ENCODE data around the gene PHLDA3. TPM values are rescaled to one million over a fixed set of nuclear protein-coding genes. Genes with fewer than 3 reads are reported as not detected.
A peak's percentile ranks its signal among the peaks of the same experiment; 100 is the strongest.

PHLDA3 gene
- total and polyA plus RNA-seq, 11 donors, result 15.2 to 48.1 (median 28.5) TPM

DNA sequence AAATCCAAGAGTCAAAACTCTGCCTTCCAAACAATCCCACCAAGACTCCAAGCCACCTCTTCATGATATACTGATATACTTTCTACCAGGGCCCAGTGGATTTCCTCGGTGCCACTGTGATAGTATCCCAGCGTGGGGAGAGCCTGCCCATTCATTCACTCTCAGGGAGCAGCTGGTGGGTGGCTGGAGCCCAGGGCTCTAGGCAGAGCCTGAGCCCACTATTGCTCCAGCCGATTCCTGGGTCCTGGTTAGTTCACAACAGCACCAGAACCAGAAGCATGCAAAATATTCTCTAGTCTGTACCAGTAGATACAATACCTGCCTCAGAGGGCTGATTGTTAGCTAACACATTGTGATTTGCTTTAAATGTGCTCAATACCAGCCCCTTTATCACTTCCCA is 37.1 kb upstream of the PHLDA3 start:
- no peaks in the 10 kb centered on the region for H3K9me3 ChIP-seq
- H3K36me3 ChIP-seq, result no peaks in the 10 kb centered on the region
- H3K27me3 ChIP-seq, result no peaks in the 10 kb centered on the region
- intact Hi-C loops (cut with DNase I), result no loop called here
- peaks cover 0 to 71% (median 56%) of the 10 kb centered on the region in 12 donors for H3K4me1 ChIP-seq
- peak overlapping the region; percentile 84 to 98 (median 92) for H3K27ac ChIP-seq
- DNase-seq, result no peak
- WGBS, 4 donors, result 44 to 70% (median 55%) methylated on average over 3 of the region's 3 CpGs
- peak overlapping the region; percentile 56 to 97 (median 79) for H3K4me3 ChIP-seq
- no peak for ATAC-seq
- TF ChIP-seq POLR2A (IDR thresholded peaks at IDR 0.05), result no peak
- TF ChIP-seq, protein P1, sequence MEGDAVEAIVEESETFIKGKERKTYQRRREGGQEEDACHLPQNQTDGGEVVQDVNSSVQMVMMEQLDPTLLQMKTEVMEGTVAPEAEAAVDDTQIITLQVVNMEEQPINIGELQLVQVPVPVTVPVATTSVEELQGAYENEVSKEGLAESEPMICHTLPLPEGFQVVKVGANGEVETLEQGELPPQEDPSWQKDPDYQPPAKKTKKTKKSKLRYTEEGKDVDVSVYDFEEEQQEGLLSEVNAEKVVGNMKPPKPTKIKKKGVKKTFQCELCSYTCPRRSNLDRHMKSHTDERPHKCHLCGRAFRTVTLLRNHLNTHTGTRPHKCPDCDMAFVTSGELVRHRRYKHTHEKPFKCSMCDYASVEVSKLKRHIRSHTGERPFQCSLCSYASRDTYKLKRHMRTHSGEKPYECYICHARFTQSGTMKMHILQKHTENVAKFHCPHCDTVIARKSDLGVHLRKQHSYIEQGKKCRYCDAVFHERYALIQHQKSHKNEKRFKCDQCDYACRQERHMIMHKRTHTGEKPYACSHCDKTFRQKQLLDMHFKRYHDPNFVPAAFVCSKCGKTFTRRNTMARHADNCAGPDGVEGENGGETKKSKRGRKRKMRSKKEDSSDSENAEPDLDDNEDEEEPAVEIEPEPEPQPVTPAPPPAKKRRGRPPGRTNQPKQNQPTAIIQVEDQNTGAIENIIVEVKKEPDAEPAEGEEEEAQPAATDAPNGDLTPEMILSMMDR (IDR thresholded peaks at IDR 0.05), result no peak

DNA sequence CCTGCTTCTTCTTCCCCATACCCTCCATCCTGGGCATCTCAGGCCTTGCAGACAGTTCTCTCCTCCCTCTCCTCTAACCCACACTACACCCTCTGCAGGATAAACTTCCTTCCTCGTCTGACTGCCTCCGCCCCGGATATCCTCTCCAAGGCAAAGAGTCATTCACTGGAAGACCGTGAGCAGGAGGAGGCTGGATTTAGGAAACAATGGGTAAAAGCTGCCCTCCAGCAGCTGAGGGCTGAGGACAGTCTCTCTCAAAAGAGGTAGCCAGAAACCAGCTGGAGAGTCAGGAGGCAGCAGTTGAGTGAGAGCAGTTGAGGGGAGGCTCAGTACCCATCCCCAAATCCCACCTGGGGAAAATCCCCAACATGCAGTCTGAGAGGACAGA is 36.5 kb upstream of the PHLDA3 start:
- DNase-seq, result peak in 3 of 5 donors; percentile 54 to 62 (median 54)
- 30 to 46% (median 40%) methylated on average over 4 of the region's 4 CpGs for WGBS, 4 donors
- ATAC-seq, result peak in 3 of 4 donors; percentile 22 to 56 (median 27)

DNA sequence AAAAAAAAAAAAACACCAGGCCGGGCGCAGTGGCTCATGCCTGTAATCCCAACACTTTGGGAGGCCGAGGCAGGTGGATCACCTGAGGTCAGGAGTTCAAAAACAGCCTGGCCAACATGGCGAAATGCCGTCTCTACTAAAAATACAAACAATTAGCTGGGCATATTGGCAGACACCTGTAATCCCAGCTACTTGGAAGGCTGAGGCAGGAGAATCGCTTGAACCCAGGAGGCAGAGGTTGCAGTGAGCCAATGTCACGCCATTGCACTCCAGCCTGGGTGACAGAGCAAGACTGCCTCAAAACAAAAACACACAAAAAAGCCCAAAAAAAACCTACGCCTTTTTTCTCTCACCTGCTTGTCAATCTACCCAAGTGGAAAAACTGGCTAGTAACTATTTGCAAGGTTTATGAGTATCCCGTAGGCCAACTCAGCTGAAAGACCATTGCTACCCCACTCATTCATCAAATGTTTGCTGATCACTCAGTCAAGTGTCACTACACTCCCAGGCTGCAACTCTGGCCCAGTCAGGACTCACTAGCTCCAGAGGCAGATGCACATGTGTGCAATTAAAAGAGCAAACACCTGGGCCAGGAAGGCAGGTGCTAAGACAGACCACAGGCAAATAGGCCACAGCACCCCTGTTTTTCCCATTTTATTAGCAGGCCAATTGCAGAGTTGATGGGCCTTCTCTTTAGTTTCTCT is 36.0 kb upstream of the PHLDA3 start:
- 88 to 92% (median 90%) methylated on average over 9 of the region's 9 CpGs for WGBS, 4 donors
- no peak for ATAC-seq
- intact Hi-C loops (cut with DNase I), result no loop called here
- no peaks in the 10 kb centered on the region for H3K9me3 ChIP-seq
- H3K27ac ChIP-seq, result peak overlapping the region in 10 of 12 donors; percentile 50 to 98 (median 92)
- peaks cover 0 to 4% (median 0%) of the 10 kb centered on the region in 9 donors for H3K36me3 ChIP-seq
- peak overlapping the region in 9 of 12 donors; percentile 68 to 97 (median 82) for H3K4me3 ChIP-seq
- TF ChIP-seq, protein P1 (IDR thresholded peaks at IDR 0.05), result no peak
- TF ChIP-seq POLR2A (IDR thresholded peaks at IDR 0.05), result no peak
- peaks cover 0 to 80% (median 67%) of the 10 kb centered on the region in 12 donors for H3K4me1 ChIP-seq
- DNase-seq, result no peak
- no peaks in the 10 kb centered on the region for H3K27me3 ChIP-seq

More for the DNA sequence above, 36.5 kb upstream of the PHLDA3 start:
- Histone ChIP-seq H3K4me1 (peaks cover 0 to 74% (median 62%) of the 10 kb centered on the region in 12 donors), H3K9me3 (no peaks in the 10 kb centered on the region), H3K4me3 (peak overlapping the region in 11 of 12 donors; percentile 9 to 97 (median 80)), H3K27me3 (no peaks in the 10 kb centered on the region), H3K27ac (peak overlapping the region; percentile 84 to 98 (median 92)), H3K36me3 (peaks cover 0 to 3% (median 0%) of the 10 kb centered on the region in 9 donors)
- intact Hi-C loops (cut with DNase I), result no loop called here
- peak in 1 of 2 donors; percentile 20 for TF ChIP-seq POLR2A (IDR thresholded peaks at IDR 0.05)
- TF ChIP-seq, protein P1 (IDR thresholded peaks at IDR 0.05), result no peak

DNA sequence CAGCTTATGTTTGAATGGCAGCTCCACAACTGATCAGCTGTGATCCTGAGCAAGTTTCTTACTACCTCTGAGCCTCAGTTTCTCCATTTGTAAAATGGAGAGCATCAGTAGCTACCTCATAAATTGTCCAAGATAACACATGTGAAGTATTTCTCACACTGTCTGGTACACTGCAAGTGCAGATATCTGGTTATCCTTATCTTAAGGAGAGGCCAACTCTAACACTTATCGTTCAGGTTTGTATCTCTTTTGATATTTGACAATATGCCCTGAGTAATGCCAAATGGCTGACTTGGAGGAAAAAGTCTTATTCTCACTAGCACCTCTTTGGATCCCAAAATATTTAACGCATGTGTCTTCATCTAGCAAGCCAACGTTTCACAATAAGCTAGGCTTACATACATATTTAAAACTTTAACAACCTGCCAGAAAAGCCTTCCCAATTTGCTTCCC is 35.2 kb upstream of the PHLDA3 start:
- DNase-seq (no peak), ATAC-seq (no peak)
- Histone ChIP-seq H3K36me3 (peaks cover 0 to 4% (median 0%) of the 10 kb centered on the region in 9 donors), H3K4me1 (peaks cover 0 to 87% (median 75%) of the 10 kb centered on the region in 12 donors), H3K27me3 (no peaks in the 10 kb centered on the region), H3K4me3 (peak overlapping the region in 4 of 12 donors; percentile 82 to 97 (median 82)), H3K9me3 (no peaks in the 10 kb centered on the region), H3K27ac (peak overlapping the region in 11 of 12 donors; percentile 63 to 98 (median 88))
- TF ChIP-seq, protein P1 (IDR thresholded peaks at IDR 0.05), result no peak
- no peak for TF ChIP-seq POLR2A (IDR thresholded peaks at IDR 0.05)
- intact Hi-C loops (cut with DNase I), result no loop called here
- WGBS, 4 donors, result 64 to 74% (median 69%) methylated on average over 3 of the region's 3 CpGs
